HK-2 (cell line): ENCODE measurements around the gene TBXAS1.
"Not testable (repeated sequence)": the region's sequence is repeated elsewhere in the genome, so short reads cannot be mapped to it uniquely, and the experiment has no call there.

ENCODE experiments used
- DNase-seq: peaks from one replicate; pipeline ENCODE4 v3.0.0-alpha.2; 2018; ENCODE audit not compliant: unreplicated experiment

Gene TBXAS1

GRCh38 chr7:139825666-139826290, 3.3 kb upstream of the TBXAS1 start:
- peak; percentile 63 for DNase-seq

- DNase-seq: no peak
Observed at GRCh38 chr7:139827042-139827441, 2.0 kb upstream of the TBXAS1 start.

DNA sequence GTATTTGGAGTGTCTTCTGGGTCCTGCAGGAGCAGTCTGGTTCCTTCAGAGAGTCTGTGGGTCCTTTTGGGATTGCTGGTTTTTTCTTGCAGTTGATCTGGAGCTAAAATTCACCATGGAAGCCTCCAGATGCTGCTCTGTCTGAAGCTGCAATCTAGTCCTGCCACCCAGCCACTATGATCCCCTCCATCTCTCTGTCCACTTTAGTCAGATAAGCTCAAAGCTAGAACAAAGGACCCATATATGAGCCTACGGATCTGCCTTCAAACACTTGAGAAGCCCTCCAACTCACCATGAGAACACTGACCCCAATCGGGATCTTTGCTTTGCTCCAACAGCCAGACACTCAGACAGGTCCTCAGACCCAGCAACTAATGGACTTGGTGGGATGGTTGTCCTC, 618 bp upstream of the TBXAS1 start:
- DNase-seq: no peak

DNA sequence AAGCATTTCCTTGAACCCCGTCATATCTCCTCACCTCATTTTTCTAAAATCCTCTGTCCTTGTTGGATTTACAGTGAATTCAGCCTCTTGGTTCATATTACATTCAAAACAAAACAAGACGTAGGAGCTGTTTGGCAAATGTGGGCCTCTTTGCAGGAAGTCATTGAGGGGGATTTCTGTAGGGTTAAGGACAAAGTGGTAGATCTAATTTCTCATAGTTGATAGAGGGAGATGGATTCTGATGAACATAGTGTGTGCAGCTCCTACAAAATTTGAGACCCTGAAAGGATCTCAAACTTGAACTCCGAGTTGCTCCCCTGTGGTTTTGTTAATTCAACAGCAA, 682 bp downstream of the TBXAS1 start:
- DNase-seq: no peak

DNA sequence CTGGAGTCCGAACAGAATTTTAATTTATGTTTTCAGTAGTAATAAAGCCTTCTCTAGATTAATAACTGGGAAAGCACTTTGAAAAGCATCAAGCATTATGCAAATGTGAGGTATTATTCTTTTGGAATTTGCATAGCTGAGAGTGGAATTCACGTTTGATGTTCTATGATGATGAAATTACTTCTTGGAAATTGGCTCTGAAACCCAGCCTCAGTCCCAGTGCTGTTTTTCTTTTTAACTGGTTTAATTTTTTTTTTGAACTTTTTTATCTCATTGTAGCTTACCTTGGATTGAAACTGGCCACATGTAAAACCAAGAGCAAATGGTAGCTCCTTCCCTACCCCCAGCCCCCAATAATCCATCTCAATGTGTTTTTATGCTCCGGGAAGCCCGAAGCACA, 1.2 kb downstream of the TBXAS1 start:
- no peak for DNase-seq

- no peak for DNase-seq
Observed at GRCh38 chr7:139830782-139831501, 1.9 kb downstream of the TBXAS1 start.

DNA sequence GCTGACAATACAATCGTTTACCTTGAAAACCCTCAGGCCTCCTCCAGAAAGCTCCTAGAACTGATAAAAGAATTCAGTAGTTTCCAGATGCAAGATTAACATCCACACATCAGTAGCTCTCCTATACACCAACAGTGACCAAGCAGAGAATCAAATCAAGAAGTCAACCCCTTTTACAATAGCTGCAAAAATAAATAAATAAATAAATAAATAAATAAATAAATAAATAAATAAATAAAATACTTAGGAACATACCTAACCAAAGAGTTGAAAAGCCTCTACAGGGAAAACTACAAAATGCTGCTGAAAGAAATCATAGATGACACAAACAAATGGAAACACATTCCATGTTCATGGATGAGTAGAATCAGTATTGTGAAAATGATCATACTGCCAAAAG, 6.8 kb downstream of the TBXAS1 start:
- DNase-seq: not testable (repeated sequence)

- not testable (repeated sequence) for DNase-seq
Observed at GRCh38 chr7:139837291-139837690, 8.2 kb downstream of the TBXAS1 start.

- DNase-seq: no peak
Observed at GRCh38 chr7:139838276-139838675, 9.2 kb downstream of the TBXAS1 start.

- DNase-seq: no peak
Observed at GRCh38 chr7:139838876-139839275, 9.8 kb downstream of the TBXAS1 start.

DNA sequence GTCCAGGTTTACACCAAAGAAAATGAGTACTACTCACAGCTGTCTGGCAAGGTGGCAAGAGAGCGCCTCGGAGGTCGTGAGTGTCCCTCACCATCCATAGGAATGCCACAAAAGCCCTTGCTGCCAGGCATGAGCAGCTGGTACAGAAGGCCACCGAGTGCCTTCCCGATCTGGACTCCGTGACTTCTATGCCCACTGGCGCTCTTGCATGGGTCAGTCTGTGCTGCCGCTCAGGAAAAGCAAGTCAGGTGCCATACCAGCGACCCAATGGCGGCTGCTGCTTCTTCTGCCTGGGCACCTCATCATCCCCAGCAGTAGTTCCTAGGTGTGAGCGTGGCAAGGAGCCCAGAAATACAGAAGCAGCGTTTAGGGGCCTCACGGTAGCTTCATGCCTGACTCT, 11.7 kb downstream of the TBXAS1 start:
- no peak for DNase-seq

GRCh38 chr7:139842401-139843210, 13.5 kb downstream of the TBXAS1 start:
- DNase-seq: no peak

GRCh38 chr7:139843211-139843537, 14.1 kb downstream of the TBXAS1 start:
- DNase-seq: not testable (repeated sequence)

- DNase-seq: no peak
Observed at GRCh38 chr7:139844779-139845442, 15.8 kb downstream of the TBXAS1 start.

GRCh38 chr7:139845443-139845805, 16.4 kb downstream of the TBXAS1 start:
- no peak for DNase-seq

- no peak for DNase-seq
Observed at GRCh38 chr7:139846297-139846696, 17.2 kb downstream of the TBXAS1 start.

DNA sequence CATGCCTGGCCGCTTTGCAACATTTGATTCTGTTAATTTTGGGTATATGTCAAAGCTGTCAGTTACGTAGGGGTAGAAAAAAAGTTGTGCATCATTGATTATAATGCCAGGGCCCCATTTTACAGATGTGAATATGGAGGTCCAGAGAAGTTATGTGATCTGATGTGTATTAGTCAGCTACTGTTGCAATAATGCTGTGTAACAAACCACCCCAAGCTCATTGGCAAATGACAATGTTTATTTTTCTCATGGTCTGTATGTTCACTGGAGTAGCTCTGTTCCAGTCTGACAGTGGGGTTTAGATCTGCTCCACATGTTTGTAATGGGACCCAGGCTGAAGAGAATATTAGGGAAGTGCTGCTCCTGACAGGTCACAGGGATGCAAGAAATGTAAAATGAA, 19.2 kb downstream of the TBXAS1 start:
- no peak for DNase-seq

DNA sequence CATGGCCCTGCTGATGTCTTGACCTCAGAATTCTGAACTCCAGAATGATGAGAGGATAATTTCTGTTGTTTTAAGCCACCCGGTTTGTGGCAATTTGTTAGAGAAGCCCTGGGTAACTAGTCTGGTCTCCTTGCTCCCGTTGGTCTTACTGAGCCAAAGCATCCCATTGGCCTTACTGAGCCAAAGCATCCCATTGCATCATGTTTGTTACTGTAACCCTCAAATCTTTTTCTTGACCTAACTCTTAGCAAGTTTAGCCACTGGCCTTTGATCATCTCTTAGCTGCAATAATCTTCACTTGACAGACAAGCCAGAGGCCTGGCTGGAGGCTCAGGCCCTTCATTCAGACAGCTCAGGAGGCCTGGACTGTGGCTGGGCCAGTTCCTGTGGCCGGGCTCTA, 21.8 kb downstream of the TBXAS1 start:
- DNase-seq: no peak

GRCh38 chr7:139851770-139852481, 22.9 kb downstream of the TBXAS1 start:
- DNase-seq: no peak

- no peak for DNase-seq
Observed at GRCh38 chr7:139852482-139852845, 23.4 kb downstream of the TBXAS1 start.

DNA sequence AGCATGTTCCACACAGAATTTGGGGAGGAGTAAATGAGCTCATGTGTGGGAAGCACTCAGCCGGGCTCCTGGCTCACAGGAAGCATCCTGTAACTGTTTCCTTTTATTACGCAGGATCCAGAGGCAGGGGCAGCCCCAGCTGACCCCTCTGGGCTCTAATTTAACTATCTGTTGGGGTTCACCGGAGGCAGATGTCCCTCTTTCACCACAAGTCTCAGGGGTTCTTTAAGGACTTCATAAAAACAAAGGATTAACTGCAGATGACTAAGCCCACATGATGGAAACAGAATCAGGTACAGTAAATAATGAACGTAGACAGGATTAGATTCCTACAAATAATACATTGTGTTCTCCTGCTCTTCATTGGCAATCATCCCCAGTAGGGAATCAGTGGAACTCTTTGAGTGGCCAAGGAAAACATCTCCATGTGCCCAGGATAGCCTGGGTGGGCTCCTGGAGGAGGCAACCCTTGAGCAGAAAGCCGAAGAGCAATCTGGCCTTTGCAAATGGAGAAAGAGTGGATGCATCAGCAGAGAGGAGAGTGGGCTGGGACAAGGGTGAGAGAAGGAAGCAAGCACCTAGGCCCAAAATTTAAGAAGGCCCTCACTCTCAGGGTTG, 24.6 kb downstream of the TBXAS1 start:
- DNase-seq: no peak

DNA sequence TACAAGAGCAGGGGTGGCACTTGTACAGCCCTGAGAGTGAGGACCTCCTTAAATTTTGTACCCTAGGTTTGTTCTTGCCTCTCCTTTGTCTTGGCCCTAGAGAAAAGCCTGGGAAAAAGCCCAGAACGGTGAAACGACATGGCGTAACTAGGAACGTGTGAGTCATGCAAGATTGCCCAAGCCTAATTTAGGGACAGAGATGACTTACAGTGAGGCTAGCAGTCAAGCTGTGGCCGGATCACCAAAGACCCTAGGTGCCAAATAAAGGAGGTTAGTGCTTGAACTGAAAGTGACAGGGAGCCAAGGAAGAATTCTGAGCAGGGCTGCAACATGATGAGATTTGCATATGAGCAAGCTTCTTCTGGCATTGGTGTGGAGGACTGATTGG, 25.1 kb downstream of the TBXAS1 start:
- no peak for DNase-seq
